ENCODE data around the gene WDR36.

WDR36 gene

GRCh38 chr5:111120911-111121310 is 28.8 kb downstream of the WDR36 start:
- Histone ChIP-seq H3K4me1 (ENCODE audit: control insufficient read depth, insufficient read depth, low read length) (no peaks in the 10 kb centered on the region), H3K36me3 (ENCODE audit: control insufficient read depth, insufficient read depth, low read length) (peaks cover 13% of the 10 kb centered on the region), H3K27me3 (ENCODE audit: control insufficient read depth, insufficient read depth, low read length, poor library complexity, severe bottlenecking) (no peaks in the 10 kb centered on the region), H3K4me3 (ENCODE audit: insufficient read depth, low read depth, low read length) (no peak overlapping the region), H3K27ac (ENCODE audit: insufficient read depth, low read depth, low read length, poor library complexity, severe bottlenecking) (no peak overlapping the region), H3K9me3 (ENCODE audit: control insufficient read depth, low read length) (no peaks in the 10 kb centered on the region)
- 86 to 100% methylated on average over 1 of the region's 2 CpGs for WGBS, 2 experiments

- Histone ChIP-seq H3K36me3 (ENCODE audit: control insufficient read depth, insufficient read depth, low read length) (peaks cover 13% of the 10 kb centered on the region), H3K27ac (ENCODE audit: insufficient read depth, low read depth, low read length, poor library complexity, severe bottlenecking) (no peak overlapping the region), H3K4me3 (ENCODE audit: insufficient read depth, low read depth, low read length) (no peak overlapping the region), H3K27me3 (ENCODE audit: control insufficient read depth, insufficient read depth, low read length, poor library complexity, severe bottlenecking) (no peaks in the 10 kb centered on the region), H3K9me3 (ENCODE audit: control insufficient read depth, low read length) (no peaks in the 10 kb centered on the region), H3K4me1 (ENCODE audit: control insufficient read depth, insufficient read depth, low read length) (no peaks in the 10 kb centered on the region)
Measured at GRCh38 chr5:111121926-111122325, 29.8 kb downstream of the WDR36 start.

GRCh38 chr5:111122398-111122797 is 30.2 kb downstream of the WDR36 start:
- Histone ChIP-seq H3K4me1 (ENCODE audit: control insufficient read depth, insufficient read depth, low read length) (no peaks in the 10 kb centered on the region), H3K36me3 (ENCODE audit: control insufficient read depth, insufficient read depth, low read length) (peaks cover 13% of the 10 kb centered on the region), H3K9me3 (ENCODE audit: control insufficient read depth, low read length) (no peaks in the 10 kb centered on the region), H3K27ac (ENCODE audit: insufficient read depth, low read depth, low read length, poor library complexity, severe bottlenecking) (no peak overlapping the region), H3K4me3 (ENCODE audit: insufficient read depth, low read depth, low read length) (no peak overlapping the region), H3K27me3 (ENCODE audit: control insufficient read depth, insufficient read depth, low read length, poor library complexity, severe bottlenecking) (no peaks in the 10 kb centered on the region)
- 83 to 100% methylated on average over 1 to 2 of the region's 2 CpGs for WGBS, 2 experiments

GRCh38 chr5:111124793-111125192 is 32.6 kb downstream of the WDR36 start:
- peaks cover 13% of the 10 kb centered on the region for H3K36me3 ChIP-seq (ENCODE audit: control insufficient read depth, insufficient read depth, low read length)
- no peaks in the 10 kb centered on the region for H3K27me3 ChIP-seq (ENCODE audit: control insufficient read depth, insufficient read depth, low read length, poor library complexity, severe bottlenecking)
- 95 to 100% methylated on average over 1 of the region's 1 CpG for WGBS, 2 experiments
- no peak overlapping the region for H3K4me3 ChIP-seq (ENCODE audit: insufficient read depth, low read depth, low read length)
- no peak overlapping the region for H3K27ac ChIP-seq (ENCODE audit: insufficient read depth, low read depth, low read length, poor library complexity, severe bottlenecking)
- H3K4me1 ChIP-seq (ENCODE audit: control insufficient read depth, insufficient read depth, low read length) = no peaks in the 10 kb centered on the region
- no peaks in the 10 kb centered on the region for H3K9me3 ChIP-seq (ENCODE audit: control insufficient read depth, low read length)

- Histone ChIP-seq H3K4me1 (ENCODE audit: control insufficient read depth, insufficient read depth, low read length) (no peaks in the 10 kb centered on the region), H3K27me3 (ENCODE audit: control insufficient read depth, insufficient read depth, low read length, poor library complexity, severe bottlenecking) (no peaks in the 10 kb centered on the region), H3K36me3 (ENCODE audit: control insufficient read depth, insufficient read depth, low read length) (peaks cover 2% of the 10 kb centered on the region), H3K4me3 (ENCODE audit: insufficient read depth, low read depth, low read length) (no peak overlapping the region), H3K27ac (ENCODE audit: insufficient read depth, low read depth, low read length, poor library complexity, severe bottlenecking) (no peak overlapping the region), H3K9me3 (ENCODE audit: control insufficient read depth, low read length) (no peaks in the 10 kb centered on the region)
- WGBS, 2 experiments = 89% methylated on average over 3 of the region's 3 CpGs
Measured at GRCh38 chr5:111126896-111127295, 34.7 kb downstream of the WDR36 start.

- H3K27me3 ChIP-seq (ENCODE audit: control insufficient read depth, insufficient read depth, low read length, poor library complexity, severe bottlenecking) = no peaks in the 10 kb centered on the region
- H3K9me3 ChIP-seq (ENCODE audit: control insufficient read depth, low read length) = no peaks in the 10 kb centered on the region
- no peaks in the 10 kb centered on the region for H3K4me1 ChIP-seq (ENCODE audit: control insufficient read depth, insufficient read depth, low read length)
- H3K36me3 ChIP-seq (ENCODE audit: control insufficient read depth, insufficient read depth, low read length) = no peaks in the 10 kb centered on the region
- H3K27ac ChIP-seq (ENCODE audit: insufficient read depth, low read depth, low read length, poor library complexity, severe bottlenecking) = no peak overlapping the region
- WGBS, 2 experiments = 74 to 85% methylated on average over 2 to 3 of the region's 3 CpGs
- no peak overlapping the region for H3K4me3 ChIP-seq (ENCODE audit: insufficient read depth, low read depth, low read length)
Measured at GRCh38 chr5:111127453-111128195, 35.5 kb downstream of the WDR36 start.

GRCh38 chr5:111129938-111130337 is 37.8 kb downstream of the WDR36 start:
- no peaks in the 10 kb centered on the region for H3K9me3 ChIP-seq (ENCODE audit: control insufficient read depth, low read length)
- H3K36me3 ChIP-seq (ENCODE audit: control insufficient read depth, insufficient read depth, low read length) = no peaks in the 10 kb centered on the region
- no peak overlapping the region for H3K4me3 ChIP-seq (ENCODE audit: insufficient read depth, low read depth, low read length)
- H3K4me1 ChIP-seq (ENCODE audit: control insufficient read depth, insufficient read depth, low read length) = no peaks in the 10 kb centered on the region
- H3K27me3 ChIP-seq (ENCODE audit: control insufficient read depth, insufficient read depth, low read length, poor library complexity, severe bottlenecking) = no peaks in the 10 kb centered on the region
- WGBS, 2 experiments = 50 to 68% methylated on average over 3 of the region's 3 CpGs
- no peak overlapping the region for H3K27ac ChIP-seq (ENCODE audit: insufficient read depth, low read depth, low read length, poor library complexity, severe bottlenecking)

GRCh38 chr5:111131356-111131755 is 39.2 kb downstream of the WDR36 start:
- 75 to 77% methylated on average over 2 of the region's 2 CpGs for WGBS, 2 experiments
- no peaks in the 10 kb centered on the region for H3K27me3 ChIP-seq (ENCODE audit: control insufficient read depth, insufficient read depth, low read length, poor library complexity, severe bottlenecking)
- H3K9me3 ChIP-seq (ENCODE audit: control insufficient read depth, low read length) = no peaks in the 10 kb centered on the region
- no peaks in the 10 kb centered on the region for H3K4me1 ChIP-seq (ENCODE audit: control insufficient read depth, insufficient read depth, low read length)
- no peak overlapping the region for H3K27ac ChIP-seq (ENCODE audit: insufficient read depth, low read depth, low read length, poor library complexity, severe bottlenecking)
- H3K4me3 ChIP-seq (ENCODE audit: insufficient read depth, low read depth, low read length) = no peak overlapping the region
- no peaks in the 10 kb centered on the region for H3K36me3 ChIP-seq (ENCODE audit: control insufficient read depth, insufficient read depth, low read length)

GRCh38 chr5:111132076-111132475 is 39.9 kb downstream of the WDR36 start:
- no peaks in the 10 kb centered on the region for H3K4me1 ChIP-seq (ENCODE audit: control insufficient read depth, insufficient read depth, low read length)
- H3K36me3 ChIP-seq (ENCODE audit: control insufficient read depth, insufficient read depth, low read length) = no peaks in the 10 kb centered on the region
- no peaks in the 10 kb centered on the region for H3K9me3 ChIP-seq (ENCODE audit: control insufficient read depth, low read length)
- no peak overlapping the region for H3K27ac ChIP-seq (ENCODE audit: insufficient read depth, low read depth, low read length, poor library complexity, severe bottlenecking)
- 75% methylated on average over 1 of the region's 1 CpG; no CpG with 5 or more reads in 1 of the 2 experiments for WGBS, 2 experiments
- no peaks in the 10 kb centered on the region for H3K27me3 ChIP-seq (ENCODE audit: control insufficient read depth, insufficient read depth, low read length, poor library complexity, severe bottlenecking)
- H3K4me3 ChIP-seq (ENCODE audit: insufficient read depth, low read depth, low read length) = no peak overlapping the region

GRCh38 chr5:111132731-111133435 is 40.7 kb downstream of the WDR36 start:
- WGBS, 2 experiments = 91 to 95% methylated on average over 1 of the region's 1 CpG
- Histone ChIP-seq H3K9me3 (ENCODE audit: control insufficient read depth, low read length) (no peaks in the 10 kb centered on the region), H3K27ac (ENCODE audit: insufficient read depth, low read depth, low read length, poor library complexity, severe bottlenecking) (no peak overlapping the region), H3K4me1 (ENCODE audit: control insufficient read depth, insufficient read depth, low read length) (no peaks in the 10 kb centered on the region), H3K36me3 (ENCODE audit: control insufficient read depth, insufficient read depth, low read length) (no peaks in the 10 kb centered on the region), H3K27me3 (ENCODE audit: control insufficient read depth, insufficient read depth, low read length, poor library complexity, severe bottlenecking) (no peaks in the 10 kb centered on the region), H3K4me3 (ENCODE audit: insufficient read depth, low read depth, low read length) (no peak overlapping the region)
